Colonic mucosa (tissue), 4 donors: ENCODE measurements around the gene DENND6B. TPM values are rescaled to one million over a fixed set of nuclear protein-coding genes. Genes with fewer than 3 reads are reported as not detected.

Source experiments
- DNase-seq: peaks from one replicate; pipeline ENCODE4 v3.0.0-alpha.2; 2020
- H3K27ac ChIP-seq: fragments of 200-600 bp; one replicate; pipeline ENCODE4 v1.8.0; 2021
- H3K27me3 ChIP-seq: fragments of 200-600 bp; one replicate; pipeline ENCODE4 v1.8.0; 2021
- H3K36me3 ChIP-seq: fragments of 200-600 bp; one replicate; pipeline ENCODE4 v1.8.0; 2021
- H3K4me1 ChIP-seq: fragments of 200-600 bp; one replicate; pipeline ENCODE4 v1.8.0; 2021; ENCODE audit warnings: mild to moderate bottlenecking
- H3K4me3 ChIP-seq: fragments of 200-600 bp; one replicate; pipeline ENCODE4 v1.8.0; 2021
- H3K9ac ChIP-seq, 2 donors: one replicate each; pipeline ENCODE4 v1.7.0; 2013; ENCODE audit warnings: control low read depth in 2 of 2, low read depth in 2 of 2, low read length in 2 of 2
- H3K9me3 ChIP-seq: fragments of 200-600 bp; one replicate; pipeline ENCODE4 v1.8.0; 2021
- CTCF ChIP-seq: fragments of 200-600 bp; IDR thresholded peaks from one replicate; pipeline ENCODE4 v1.8.0; 2022; ENCODE audit warnings: antibody characterized with exemption, mild to moderate bottlenecking
- intact Hi-C: fragments of 100-400 bp; cut with DNase I; formaldehyde crosslinking; loops from one replicate; pipeline ENCODE4 v1.14.1; 2022
- total RNA-seq, 2 donors: library from RNA; stranded (reverse); fragmentation: NEBNext Ultra II Directional in 1 of 2; extraction: Animal tissue kit (Norgen Biotek cat#: 25700) in 1 of 2; gene quantifications; one replicate each; pipeline ENCODE4 v1.2.1, GENCODE V29; 2021
- donor health status: healthy.
- donor health status: DM: no; HTN: no; CAD: no.
- donor health status: DM: no; HTN: no; CAD: no.

The DENND6B gene
- total RNA-seq, 2 donors from 2014 or later, result 2.4 to 4.0 TPM

DNA sequence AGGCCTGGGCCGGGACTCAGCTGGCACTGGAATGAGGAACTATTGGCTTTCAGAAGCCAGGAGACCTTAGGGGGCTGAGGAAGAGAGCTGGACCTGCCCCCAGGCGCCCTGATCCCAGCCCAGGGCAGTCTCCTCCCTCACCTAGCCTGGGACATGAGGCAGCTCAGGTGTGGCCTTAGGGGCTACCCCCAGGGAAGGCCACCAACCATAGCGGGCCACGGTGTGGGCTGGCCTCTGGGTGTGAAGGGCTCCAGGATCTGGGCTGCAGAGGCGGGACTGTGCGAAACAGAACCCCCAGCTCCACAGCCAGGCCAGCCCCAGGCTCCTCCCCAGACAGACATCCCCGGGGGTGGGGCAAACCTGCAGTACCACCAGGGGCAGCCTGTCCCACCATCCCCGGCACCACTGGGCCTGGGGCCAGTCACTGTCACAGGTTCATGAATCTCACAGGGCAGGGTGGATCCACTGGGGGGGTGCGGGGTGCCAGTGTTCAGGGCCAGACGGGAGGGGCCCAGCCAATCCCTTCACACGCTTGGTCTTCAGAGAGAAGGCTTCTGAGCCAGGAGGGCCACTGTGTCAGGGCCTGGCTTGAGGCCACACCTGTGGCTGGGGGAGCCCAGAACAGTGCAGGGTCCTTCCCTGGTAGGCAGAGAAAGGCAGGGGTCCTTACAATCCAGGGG, 22.8 kb downstream of the DENND6B start:
- Histone ChIP-seq H3K4me3 (peak overlapping the region; percentile 3), H3K36me3 (no peaks in the 10 kb centered on the region), H3K4me1 (peaks cover 67% of the 10 kb centered on the region), H3K27me3 (no peaks in the 10 kb centered on the region), H3K9me3 (no peaks in the 10 kb centered on the region), H3K9ac (peak overlapping the region; percentile 65 to 96), H3K27ac (peak overlapping the region; percentile 93)
- intact Hi-C loops, result no loop called here
- TF ChIP-seq CTCF, result no peak
- DNase-seq, result peak; percentile 77

- H3K9me3 ChIP-seq, result no peaks in the 10 kb centered on the region
- peak overlapping the region; percentile 65 to 96 for H3K9ac ChIP-seq
- H3K27me3 ChIP-seq, result no peaks in the 10 kb centered on the region
- H3K36me3 ChIP-seq, result no peaks in the 10 kb centered on the region
- H3K4me1 ChIP-seq, result peaks cover 71% of the 10 kb centered on the region
- no peak for DNase-seq
- intact Hi-C loops, result no loop called here
- no peak for TF ChIP-seq CTCF
- H3K27ac ChIP-seq, result peak overlapping the region; percentile 93
- peak overlapping the region; percentile 3 for H3K4me3 ChIP-seq
Measured at GRCh38 chr22:50303515-50303847, 23.3 kb downstream of the DENND6B start.

DNA sequence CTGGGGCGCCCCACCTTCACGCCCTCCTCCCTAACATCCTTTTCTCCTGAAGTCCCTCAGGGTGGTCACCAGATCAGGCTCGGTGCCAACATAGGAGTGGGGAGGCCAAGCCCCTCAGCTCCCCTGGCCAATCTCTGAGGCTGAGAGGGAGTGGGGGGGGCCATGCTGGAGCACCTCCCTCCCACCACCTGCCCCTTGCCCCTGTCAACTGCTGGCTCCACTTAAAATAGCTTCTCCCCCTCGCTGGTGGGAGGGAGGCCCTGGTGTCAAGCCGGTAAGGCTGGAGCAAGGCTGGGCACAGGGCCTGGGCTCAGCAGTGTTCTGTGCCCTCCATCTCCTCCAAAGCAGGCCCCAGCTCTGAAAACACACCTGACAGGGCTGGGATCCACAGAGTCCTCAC, 24.2 kb downstream of the DENND6B start:
- DNase-seq, result no peak
- Histone ChIP-seq H3K27me3 (no peaks in the 10 kb centered on the region), H3K36me3 (no peaks in the 10 kb centered on the region), H3K27ac (peak overlapping the region; percentile 50), H3K9ac (peak overlapping the region; percentile 65 to 96), H3K9me3 (no peaks in the 10 kb centered on the region), H3K4me3 (no peak overlapping the region), H3K4me1 (peaks cover 80% of the 10 kb centered on the region)
- no peak for TF ChIP-seq CTCF
- intact Hi-C loops, result no loop called here

GRCh38 chr22:50302041-50302541, 24.7 kb downstream of the DENND6B start:
- no peak for TF ChIP-seq CTCF
- peaks cover 84% of the 10 kb centered on the region for H3K4me1 ChIP-seq
- peak overlapping the region; percentile 24 to 96 for H3K9ac ChIP-seq
- H3K27me3 ChIP-seq, result no peaks in the 10 kb centered on the region
- no peaks in the 10 kb centered on the region for H3K36me3 ChIP-seq
- H3K4me3 ChIP-seq, result no peak overlapping the region
- no peaks in the 10 kb centered on the region for H3K9me3 ChIP-seq
- peak; percentile 73 for DNase-seq
- intact Hi-C loops, result no loop called here
- peak overlapping the region; percentile 50 for H3K27ac ChIP-seq

- DNase-seq, result no peak
- peak overlapping the region; percentile 58 to 96 for H3K9ac ChIP-seq
- no peaks in the 10 kb centered on the region for H3K27me3 ChIP-seq
- peak overlapping the region; percentile 50 for H3K27ac ChIP-seq
- no peaks in the 10 kb centered on the region for H3K9me3 ChIP-seq
- H3K4me3 ChIP-seq, result no peak overlapping the region
- no peaks in the 10 kb centered on the region for H3K36me3 ChIP-seq
- H3K4me1 ChIP-seq, result peaks cover 89% of the 10 kb centered on the region
- intact Hi-C loops, result no loop called here
- TF ChIP-seq CTCF, result no peak
Measured at GRCh38 chr22:50301581-50301991, 25.2 kb downstream of the DENND6B start.
